Measurements from ENCODE around the gene ASIC2.

The ASIC2 gene

GRCh38 chr17:33154869-33155455 lies 138.1 kb downstream of the ASIC2 start:
- DNase-seq (ENCODE audit: low read depth in 2 of 2) = no peak

GRCh38 chr17:33152783-33153182 lies 140.3 kb downstream of the ASIC2 start:
- no peak for DNase-seq (ENCODE audit: low read depth in 2 of 2)

- DNase-seq (ENCODE audit: low read depth in 2 of 2) = no peak
These were observed 141.5 kb downstream of the ASIC2 start for GRCh38 chr17:33151565-33151964.

GRCh38 chr17:33145941-33146340 lies 147.2 kb downstream of the ASIC2 start:
- DNase-seq (ENCODE audit: low read depth in 2 of 2) = no peak

- DNase-seq (ENCODE audit: low read depth in 2 of 2) = no peak
These were observed 148.3 kb downstream of the ASIC2 start for GRCh38 chr17:33144837-33145236.

GRCh38 chr17:33142705-33143299 lies 150.3 kb downstream of the ASIC2 start:
- no peak for DNase-seq (ENCODE audit: low read depth in 2 of 2)

- no peak for DNase-seq (ENCODE audit: low read depth in 2 of 2)
These were observed 152.5 kb downstream of the ASIC2 start for GRCh38 chr17:33140413-33141099.

GRCh38 chr17:33138627-33139026 lies 154.5 kb downstream of the ASIC2 start:
- no peak for DNase-seq (ENCODE audit: low read depth in 2 of 2)

- no peak for DNase-seq (ENCODE audit: low read depth in 2 of 2)
These were observed 155.7 kb downstream of the ASIC2 start for GRCh38 chr17:33137426-33137825.

GRCh38 chr17:33135691-33136090 lies 157.4 kb downstream of the ASIC2 start:
- DNase-seq (ENCODE audit: low read depth in 2 of 2) = no peak

- DNase-seq (ENCODE audit: low read depth in 2 of 2) = no peak
These were observed 161.5 kb downstream of the ASIC2 start for GRCh38 chr17:33131620-33132019.

- no peak for DNase-seq (ENCODE audit: low read depth in 2 of 2)
These were observed 165.4 kb downstream of the ASIC2 start for GRCh38 chr17:33127706-33128105.

GRCh38 chr17:33126086-33126485 lies 167.0 kb downstream of the ASIC2 start:
- no peak for DNase-seq (ENCODE audit: low read depth in 2 of 2)

- DNase-seq (ENCODE audit: low read depth in 2 of 2) = no peak
These were observed 167.5 kb downstream of the ASIC2 start for GRCh38 chr17:33125552-33125950.

- DNase-seq (ENCODE audit: low read depth in 2 of 2) = no peak
These were observed 168.1 kb downstream of the ASIC2 start for GRCh38 chr17:33124871-33125551.

- no peak for DNase-seq (ENCODE audit: low read depth in 2 of 2)
These were observed 168.9 kb downstream of the ASIC2 start for GRCh38 chr17:33124185-33124584.

GRCh38 chr17:33121756-33122155 lies 171.3 kb downstream of the ASIC2 start:
- no peak for DNase-seq (ENCODE audit: low read depth in 2 of 2)

GRCh38 chr17:33121272-33121671 lies 171.8 kb downstream of the ASIC2 start:
- DNase-seq (ENCODE audit: low read depth in 2 of 2) = no peak

GRCh38 chr17:33120103-33120502 lies 173.0 kb downstream of the ASIC2 start:
- DNase-seq (ENCODE audit: low read depth in 2 of 2) = no peak

GRCh38 chr17:33118391-33119075 lies 174.6 kb downstream of the ASIC2 start:
- no peak for DNase-seq (ENCODE audit: low read depth in 2 of 2)

- DNase-seq (ENCODE audit: low read depth in 2 of 2) = no peak
These were observed 177.0 kb downstream of the ASIC2 start for GRCh38 chr17:33116021-33116551.

- no peak for DNase-seq (ENCODE audit: low read depth in 2 of 2)
These were observed 177.7 kb downstream of the ASIC2 start for GRCh38 chr17:33115366-33115765.

Measured in stimulated activated CD8-positive, alpha-beta memory T cell treated with anti-CD3 and anti-CD28 coated beads, Interleukin-7, amount 100 ng/mL, for 4 hours (primary cell).